GM12878 (cell line): ENCODE data around the gene ACOX1. TPM values are rescaled to one million over a fixed set of nuclear protein-coding genes. Genes with fewer than 3 reads are reported as not detected.

Experiments
- CUX1 ChIP-seq: IDR thresholded peaks from 2 replicates; pipeline ENCODE4 v1.6.1; 2012; ENCODE audit warnings: improper control_type of control experiment, low read depth, low read length; ENCODE audit not compliant: insufficient replicate concordance
- FOXK2 ChIP-seq: fragments of 450-650 bp; IDR thresholded peaks from 2 replicates; pipeline ENCODE4 v1.6.1; 2017; ENCODE audit warnings: mild to moderate bottlenecking, moderate library complexity
- IKZF2 ChIP-seq, 2 experiments: fragments of 450-650 bp; IDR thresholded peaks; 2 replicates each; pipeline ENCODE4 v1.6.1; 2017; ENCODE audit warnings: mild to moderate bottlenecking in 2 of 2, moderate library complexity in 2 of 2
- PRDM15 ChIP-seq: fragments of 450-650 bp; formaldehyde crosslinking; IDR thresholded peaks from 2 replicates; pipeline ENCODE4 v1.4.0; 2020; ENCODE audit warnings: mild to moderate bottlenecking, moderate library complexity
- YBX1 ChIP-seq: fragments of 450-650 bp; IDR thresholded peaks from 2 replicates; pipeline ENCODE4 v1.6.1; 2016; ENCODE audit warnings: antibody characterized with exemption
- ZNF592 ChIP-seq: fragments of 450-650 bp; IDR thresholded peaks from 2 replicates; pipeline ENCODE4 v1.6.1; 2017; ENCODE audit warnings: mild to moderate bottlenecking, moderate library complexity
- polyA plus RNA-seq, 11 experiments: library from polyadenylated mRNA; depleted of rRNA in 4 of 11; unstranded in 6 of 11; stranded (reverse) in 5 of 11; fragments of >200 nt; fragmentation: Nextera tagmentation in 4 of 11; fragmentation: Illumina TruSeq in 1 of 11; extraction: Ambion mirVana in 4 of 11; extraction: Trizol in 1 of 11; gene quantifications; 1 replicate in 1 of 11; 2 replicates in 10 of 11; pipeline versions ENCODE4 v1.2.1 to v1.2.3, GENCODE V29; 2011 to 2016; ENCODE audit warnings: inconsistent platforms in 2 of 11, missing spikeins in 2 of 11, low read depth in 1 of 11
- total RNA-seq, 4 experiments: library from RNA; depleted of rRNA in 3 of 4; stranded (reverse); fragments of >200 nt in 3 of 4; fragmentation: Illumina TruSeq in 1 of 4; extraction: Trizol in 1 of 4; gene quantifications; 2 replicates each; pipeline versions ENCODE4 v1.2.1 to v1.2.3, GENCODE V29; 2013 to 2021

Gene ACOX1
- total and polyA plus RNA-seq, 10 of the 15 experiments (the other 5 are each of a cell fraction or from before 2014, with no cell fraction given): 6.5 to 26.2 (median 21.6) TPM

GRCh38 chr17:76026714-76027158 lies 47.8 kb upstream of the ACOX1 start (continued):
- no peak for TF ChIP-seq PRDM15 (CRISPR knock-in tag)
- TF ChIP-seq YBX1: no peak
- no peak for TF ChIP-seq FOXK2
- no peak for TF ChIP-seq ZNF592
- no peak for TF ChIP-seq CUX1
- TF ChIP-seq IKZF2 (IDR thresholded peaks at IDR 0.05): no peak
